Choroid plexus epithelial cell (primary cell): ENCODE results near the gene C16orf74.

Source experiments
- DNase-seq: peaks from one replicate; pipeline ENCODE4 v3.0.0-alpha.2; 2010; ENCODE audit warnings: low read depth
- H3K4me3 ChIP-seq: 2 replicates; pipeline ENCODE4 v1.5.1; 2011; ENCODE audit warnings: low read depth, mild to moderate bottlenecking, control low read depth, low read length, moderate library complexity
- TF ChIP-seq, protein P1 (sequence below): conservative IDR thresholded peaks from 2 replicates; pipeline ENCODE4 v1.5.1; 2011; ENCODE audit warnings: low read depth, mild to moderate bottlenecking, control low read depth, inconsistent platforms, low read length, moderate library complexity

The C16orf74 gene

GRCh38 chr16:85668676-85669424, 82.0 kb downstream of the C16orf74 start:
- DNase-seq: no peak
- TF ChIP-seq, protein P1, sequence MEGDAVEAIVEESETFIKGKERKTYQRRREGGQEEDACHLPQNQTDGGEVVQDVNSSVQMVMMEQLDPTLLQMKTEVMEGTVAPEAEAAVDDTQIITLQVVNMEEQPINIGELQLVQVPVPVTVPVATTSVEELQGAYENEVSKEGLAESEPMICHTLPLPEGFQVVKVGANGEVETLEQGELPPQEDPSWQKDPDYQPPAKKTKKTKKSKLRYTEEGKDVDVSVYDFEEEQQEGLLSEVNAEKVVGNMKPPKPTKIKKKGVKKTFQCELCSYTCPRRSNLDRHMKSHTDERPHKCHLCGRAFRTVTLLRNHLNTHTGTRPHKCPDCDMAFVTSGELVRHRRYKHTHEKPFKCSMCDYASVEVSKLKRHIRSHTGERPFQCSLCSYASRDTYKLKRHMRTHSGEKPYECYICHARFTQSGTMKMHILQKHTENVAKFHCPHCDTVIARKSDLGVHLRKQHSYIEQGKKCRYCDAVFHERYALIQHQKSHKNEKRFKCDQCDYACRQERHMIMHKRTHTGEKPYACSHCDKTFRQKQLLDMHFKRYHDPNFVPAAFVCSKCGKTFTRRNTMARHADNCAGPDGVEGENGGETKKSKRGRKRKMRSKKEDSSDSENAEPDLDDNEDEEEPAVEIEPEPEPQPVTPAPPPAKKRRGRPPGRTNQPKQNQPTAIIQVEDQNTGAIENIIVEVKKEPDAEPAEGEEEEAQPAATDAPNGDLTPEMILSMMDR: no peak

GRCh38 chr16:85667841-85668413, 83.0 kb downstream of the C16orf74 start:
- peak; percentile 19 for DNase-seq
- TF ChIP-seq, protein P1: no peak
- H3K4me3 ChIP-seq: no peak overlapping the region

More at GRCh38 chr16:85668676-85669424, 82.0 kb downstream of the C16orf74 start:
- no peak overlapping the region for H3K4me3 ChIP-seq

- DNase-seq: no peak
- H3K4me3 ChIP-seq: no peak overlapping the region
- TF ChIP-seq, protein P1: no peak
Measured at GRCh38 chr16:85667261-85667660, 83.6 kb downstream of the C16orf74 start.

- no peak overlapping the region for H3K4me3 ChIP-seq
- DNase-seq: no peak
- TF ChIP-seq, protein P1: no peak
Measured at GRCh38 chr16:85665929-85666328, 85.0 kb downstream of the C16orf74 start.

DNA sequence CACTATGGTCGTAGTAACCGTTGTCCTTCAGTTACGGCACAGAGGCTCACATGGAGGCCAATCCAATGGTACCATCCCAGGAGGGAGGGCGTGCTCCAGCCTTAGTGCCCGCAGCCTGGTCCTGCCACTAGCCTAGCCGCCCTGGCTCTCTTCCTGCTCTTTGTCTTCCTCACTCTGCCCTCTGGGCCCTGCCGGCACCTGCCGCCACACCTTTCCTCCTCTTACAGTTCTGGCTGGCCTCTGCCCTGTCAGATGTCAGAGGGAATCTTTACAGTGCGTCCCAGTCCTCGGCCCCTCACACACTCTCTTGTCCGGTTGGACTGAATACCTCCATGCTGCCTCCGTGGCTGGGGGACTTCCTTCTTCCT, 85.5 kb downstream of the C16orf74 start:
- TF ChIP-seq, protein P1: no peak
- no peak overlapping the region for H3K4me3 ChIP-seq
- no peak for DNase-seq

DNA sequence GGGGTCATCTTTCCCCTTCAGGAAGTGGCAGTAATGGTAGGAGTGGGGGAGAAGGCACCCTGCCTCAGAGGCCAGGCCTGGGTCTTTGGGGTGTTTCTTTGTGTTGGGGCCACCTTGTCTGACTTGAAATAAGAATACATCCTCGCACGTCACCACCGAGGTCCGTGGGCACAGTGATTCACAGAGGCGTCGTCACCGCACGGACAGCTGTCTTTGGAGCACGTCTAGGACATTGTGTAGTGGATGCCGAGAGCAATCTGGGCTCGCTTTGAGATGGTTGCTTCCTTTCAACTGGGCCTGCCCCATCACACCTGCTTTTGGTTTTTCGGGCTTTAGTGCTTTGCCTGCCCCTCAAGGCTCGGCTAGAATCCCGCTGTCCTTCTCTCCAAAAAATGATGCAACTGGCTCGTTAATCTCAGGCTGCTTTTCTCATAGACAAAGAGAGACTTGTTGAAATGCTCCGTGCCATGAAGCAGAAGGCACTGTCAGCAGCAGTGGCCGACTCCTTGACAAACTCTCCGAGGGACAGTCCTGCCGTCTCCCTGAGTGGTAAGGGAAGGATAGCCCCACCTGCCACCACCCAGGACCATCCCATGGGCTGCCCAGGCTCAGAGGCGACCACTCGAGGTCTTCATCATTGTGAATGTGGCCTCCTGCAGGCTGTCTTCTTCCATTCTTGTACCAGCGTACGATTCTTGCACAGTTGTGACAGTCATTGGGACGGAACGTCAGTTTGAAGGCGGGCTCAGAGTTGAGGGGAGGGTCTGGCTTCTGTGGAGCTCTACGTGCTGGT, 86.1 kb downstream of the C16orf74 start:
- no peak overlapping the region for H3K4me3 ChIP-seq
- TF ChIP-seq, protein P1: no peak
- DNase-seq: no peak
